ENCODE measurements around the gene AGAP2.
"Not testable (repeated sequence)": the region's sequence is repeated elsewhere in the genome, so short reads cannot be mapped to it uniquely, and the experiment has no call there.

AGAP2 gene

GRCh38 chr12:57720606-57721595 lies 17.6 kb downstream of the AGAP2 start:
- no peak for DNase-seq

- DNase-seq, result no peak
Measured at GRCh38 chr12:57719777-57720605, 18.6 kb downstream of the AGAP2 start.

DNA sequence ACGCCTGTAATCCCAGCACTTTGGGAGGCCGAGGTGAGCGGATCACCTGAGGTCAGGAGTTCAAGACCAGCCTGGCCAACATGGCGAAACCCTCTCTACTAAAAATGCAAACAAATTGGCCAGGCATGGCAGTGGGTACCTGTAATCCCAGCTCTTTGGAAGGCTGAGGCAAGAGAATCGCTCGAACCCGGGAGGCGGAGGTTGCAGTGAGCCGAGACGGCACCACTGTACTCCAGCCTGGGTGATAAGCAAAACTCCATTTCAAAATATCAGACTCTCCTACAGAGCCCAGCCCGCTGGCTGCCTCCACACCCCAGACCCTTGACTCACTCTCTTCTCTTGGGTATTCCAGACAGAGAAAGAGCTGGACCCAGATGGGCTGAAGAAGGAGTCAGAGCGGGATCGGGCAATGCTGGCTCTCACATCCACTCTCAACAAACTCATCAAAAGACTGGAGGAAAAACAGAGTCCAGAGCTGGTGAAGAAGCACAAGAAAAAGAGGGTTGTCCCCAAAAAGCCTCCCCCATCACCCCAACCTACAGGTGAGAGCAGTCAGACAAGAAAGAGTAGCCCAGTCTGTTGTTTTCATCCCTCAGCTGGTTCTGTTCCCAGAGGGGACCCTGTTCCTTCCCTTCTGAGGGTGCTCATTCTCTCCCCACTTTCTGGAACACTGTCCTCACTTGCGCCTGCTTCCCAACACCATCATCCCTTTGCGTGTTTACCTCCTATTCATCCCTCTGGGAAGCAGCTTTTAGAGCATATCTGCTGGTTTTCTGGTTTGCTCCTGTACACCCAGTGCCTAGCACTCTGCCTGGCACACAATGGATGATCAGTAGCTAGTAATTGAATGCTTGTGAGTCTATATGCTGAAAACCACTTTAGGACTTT lies 19.7 kb downstream of the AGAP2 start:
- DNase-seq, result no peak

DNA sequence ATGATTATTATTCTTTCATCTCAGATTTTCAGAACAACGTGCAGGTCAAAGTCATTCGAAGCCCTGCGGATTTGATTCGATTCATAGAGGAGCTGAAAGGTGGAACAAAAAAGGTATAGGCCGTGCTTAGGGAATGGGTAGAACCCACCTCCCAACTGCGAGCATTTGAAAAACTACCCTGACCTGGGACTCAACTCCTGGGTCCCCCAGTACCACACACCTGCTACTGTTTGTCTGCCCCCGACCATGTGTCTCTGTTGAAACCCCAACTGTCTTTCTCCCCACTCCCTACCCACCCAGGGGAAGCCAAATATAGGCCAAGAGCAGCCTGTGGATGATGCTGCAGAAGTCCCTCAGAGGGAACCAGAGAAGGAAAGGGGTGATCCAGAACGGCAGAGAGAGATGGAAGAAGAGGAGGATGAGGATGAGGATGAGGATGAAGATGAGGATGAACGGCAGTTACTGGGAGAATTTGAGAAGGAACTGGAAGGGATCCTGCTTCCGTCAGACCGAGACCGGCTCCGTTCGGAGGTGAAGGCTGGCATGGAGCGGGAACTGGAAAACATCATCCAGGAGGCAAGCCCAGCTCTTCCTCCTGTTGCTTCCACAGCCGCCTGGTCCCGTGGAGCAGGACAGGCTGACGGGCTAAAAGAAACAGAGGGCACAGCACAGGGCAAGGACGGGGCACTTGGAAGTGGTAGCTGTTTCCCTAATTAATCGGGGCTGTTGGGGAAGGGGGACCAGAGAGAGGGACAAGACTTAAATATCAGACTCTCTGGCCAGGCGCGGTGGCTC lies 20.5 kb downstream of the AGAP2 start:
- no peak for DNase-seq

- DNase-seq, result no peak
Measured at GRCh38 chr12:57717131-57717530, 21.4 kb downstream of the AGAP2 start.

- no peak for DNase-seq
Measured at GRCh38 chr12:57716305-57716704, 22.2 kb downstream of the AGAP2 start.

DNA sequence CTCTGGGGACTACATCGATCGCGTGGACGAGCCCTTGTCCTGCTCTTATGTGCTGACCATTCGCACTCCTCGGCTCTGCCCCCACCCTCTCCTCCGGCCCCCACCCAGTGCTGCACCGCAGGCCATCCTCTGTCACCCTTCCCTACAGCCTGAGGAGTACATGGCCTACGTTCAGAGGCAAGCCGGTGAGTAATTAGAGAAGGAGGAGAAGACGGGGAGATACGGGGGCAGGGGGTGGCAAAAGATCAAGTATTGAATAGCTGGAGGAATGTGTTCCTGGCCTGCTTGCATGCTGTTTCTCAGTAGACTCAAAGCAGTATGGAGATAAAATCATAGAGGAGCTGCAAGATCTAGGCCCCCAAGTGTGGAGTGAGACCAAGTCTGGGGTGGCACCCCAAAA lies 22.8 kb downstream of the AGAP2 start:
- DNase-seq, result no peak

DNA sequence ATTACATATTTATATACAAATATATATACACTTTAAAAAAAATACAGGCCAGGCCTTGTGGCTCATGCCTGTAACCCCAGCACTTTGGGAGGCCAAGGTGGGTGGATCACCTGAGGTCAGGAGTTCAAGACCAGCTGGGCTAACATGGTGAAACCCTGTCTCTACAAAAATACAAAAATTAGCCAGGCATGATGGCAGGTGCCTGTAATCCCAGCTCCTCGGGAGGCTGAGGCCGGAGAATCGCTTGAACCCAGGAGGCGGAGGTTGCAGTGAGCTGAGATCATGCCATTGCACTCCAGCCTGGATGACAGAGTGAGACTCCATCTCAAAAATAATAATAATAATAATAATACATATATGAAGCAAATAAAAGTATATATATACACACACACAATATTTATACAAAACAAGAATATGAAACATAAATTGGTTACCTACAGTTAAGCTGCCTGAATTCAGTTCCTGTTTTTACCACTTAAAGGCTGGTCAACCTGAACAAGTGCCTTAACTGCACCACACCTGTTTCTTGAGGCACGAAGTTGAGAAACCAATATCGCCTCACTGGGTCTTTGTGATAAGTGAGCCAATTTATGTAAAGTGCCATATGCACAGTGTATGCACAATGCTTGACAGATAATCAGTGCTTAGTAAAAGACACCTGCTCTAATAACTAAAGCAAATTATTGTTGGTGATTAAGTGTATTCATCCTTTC lies 23.4 kb downstream of the AGAP2 start:
- not testable (repeated sequence) for DNase-seq

DNA sequence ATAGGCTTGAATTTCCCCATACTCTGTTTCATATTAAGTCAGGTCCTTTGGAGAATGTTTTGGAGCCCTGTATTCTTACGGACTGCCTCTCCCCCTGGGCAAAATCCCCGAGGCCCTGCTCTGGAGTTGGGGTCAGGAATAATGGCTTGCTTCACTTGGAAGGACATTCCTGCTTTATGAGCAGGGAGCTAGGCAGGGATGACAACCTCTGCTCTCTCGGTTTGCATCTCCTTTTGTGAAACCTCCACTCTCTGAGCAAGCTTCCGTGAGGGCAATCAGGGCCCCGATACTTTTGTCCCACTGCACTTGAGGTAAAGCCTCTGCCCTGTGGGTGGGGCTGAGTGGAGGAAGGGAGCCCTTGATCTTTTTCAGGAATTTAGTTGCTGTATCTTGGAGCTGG lies 25.3 kb downstream of the AGAP2 start:
- no peak for DNase-seq

DNA sequence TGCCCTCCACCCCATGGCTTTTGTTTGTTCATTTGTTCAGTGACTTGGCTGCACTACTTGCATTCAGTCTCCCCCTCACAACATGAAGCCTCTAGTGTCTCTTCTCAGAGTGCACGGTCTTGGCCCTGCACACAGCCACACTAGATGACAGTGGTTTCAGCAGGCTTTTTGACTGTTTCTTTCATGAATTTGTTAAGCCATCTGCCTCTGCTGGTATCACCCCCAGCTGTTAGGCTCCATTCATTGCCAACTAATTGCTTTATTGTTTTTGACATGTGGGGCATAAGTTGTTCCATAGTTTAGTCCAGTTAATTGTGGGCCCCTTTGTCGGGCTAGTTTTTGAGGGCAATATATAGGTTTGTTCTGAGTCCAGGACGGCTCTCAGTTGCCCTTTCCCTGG lies 25.8 kb downstream of the AGAP2 start:
- no peak for DNase-seq

GRCh38 chr12:57708296-57708695 lies 30.2 kb downstream of the AGAP2 start:
- DNase-seq, result no peak

GRCh38 chr12:57707250-57707649 lies 31.3 kb downstream of the AGAP2 start:
- no peak for DNase-seq

DNA sequence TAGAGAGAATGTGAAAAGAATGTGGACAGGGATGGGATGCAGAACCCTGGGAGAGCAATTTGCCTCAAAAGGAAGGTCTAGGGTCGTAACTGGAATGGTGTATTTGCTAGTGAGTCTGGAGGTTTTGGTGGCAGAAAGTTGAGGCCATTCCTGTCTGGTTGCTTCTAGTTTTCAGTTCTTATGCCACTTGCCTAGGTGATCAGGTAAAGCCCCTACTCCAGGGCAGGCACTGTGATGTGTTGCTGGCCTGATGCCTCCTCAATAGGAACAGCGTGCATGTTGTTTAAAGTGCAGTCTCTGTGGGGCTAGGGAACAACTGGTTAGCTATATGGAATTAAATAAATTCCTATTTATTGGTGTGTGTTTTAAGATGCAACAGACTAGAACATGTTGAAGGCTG lies 38.2 kb downstream of the AGAP2 start:
- no peak for DNase-seq

GRCh38 chr12:57698414-57698813 lies 40.1 kb downstream of the AGAP2 start:
- no peak for DNase-seq

GRCh38 chr12:57697076-57697475 lies 41.5 kb downstream of the AGAP2 start:
- no peak for DNase-seq

DNA sequence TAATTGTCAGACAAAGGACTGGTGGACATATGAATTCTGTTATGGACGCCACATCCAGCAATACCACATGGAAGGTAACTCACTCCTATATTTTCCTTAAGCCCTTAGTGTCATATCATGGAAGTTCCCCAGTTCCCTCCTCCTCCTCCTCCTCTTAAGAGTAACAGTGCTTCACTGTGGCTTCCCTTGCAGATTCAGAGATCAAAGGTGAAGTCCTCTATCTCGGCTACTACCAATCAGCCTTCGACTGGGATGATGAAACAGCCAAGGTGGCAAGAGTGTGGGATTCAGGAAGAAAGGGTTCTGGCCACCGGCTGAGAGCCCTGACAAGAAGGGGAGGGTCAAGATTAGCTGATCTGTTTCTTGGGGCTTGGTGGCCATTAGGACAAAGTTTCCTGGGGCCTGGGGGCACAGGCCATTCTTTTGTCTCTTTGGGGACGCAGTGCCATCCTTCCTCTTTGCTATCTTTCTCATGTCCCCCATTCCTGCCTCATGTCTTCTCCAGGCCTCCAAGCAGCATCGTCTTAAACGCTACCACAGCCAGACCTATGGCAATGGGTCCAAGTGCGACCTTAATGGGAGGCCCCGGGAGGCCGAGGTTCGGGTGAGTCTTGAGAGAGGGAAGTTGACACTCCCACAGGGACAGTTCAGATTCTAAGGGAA lies 42.6 kb downstream of the AGAP2 start:
- DNase-seq, result no peak

- peak; percentile 59 for DNase-seq
Measured at GRCh38 chr12:57694459-57695019, 44.0 kb downstream of the AGAP2 start.

GRCh38 chr12:57693659-57694458 lies 44.7 kb downstream of the AGAP2 start, which contains the start of gene OS9:
Gene OS9 (plus strand): TSS chr12:57694132. CDS start chr12:57694162, 30 bp downstream.
- DNase-seq, result peak; percentile 99

GRCh38 chr12:57693317-57693658 lies 45.3 kb downstream of the AGAP2 start:
- DNase-seq, result no peak

Measured in NCI-H146 (cell line).